Measurements from ENCODE around the gene OR1J1. TPM values are rescaled to one million over a fixed set of nuclear protein-coding genes. Genes with fewer than 3 reads are reported as not detected.

The OR1J1 gene
- total and polyA plus RNA-seq, 12 donors, result not detected

DNA sequence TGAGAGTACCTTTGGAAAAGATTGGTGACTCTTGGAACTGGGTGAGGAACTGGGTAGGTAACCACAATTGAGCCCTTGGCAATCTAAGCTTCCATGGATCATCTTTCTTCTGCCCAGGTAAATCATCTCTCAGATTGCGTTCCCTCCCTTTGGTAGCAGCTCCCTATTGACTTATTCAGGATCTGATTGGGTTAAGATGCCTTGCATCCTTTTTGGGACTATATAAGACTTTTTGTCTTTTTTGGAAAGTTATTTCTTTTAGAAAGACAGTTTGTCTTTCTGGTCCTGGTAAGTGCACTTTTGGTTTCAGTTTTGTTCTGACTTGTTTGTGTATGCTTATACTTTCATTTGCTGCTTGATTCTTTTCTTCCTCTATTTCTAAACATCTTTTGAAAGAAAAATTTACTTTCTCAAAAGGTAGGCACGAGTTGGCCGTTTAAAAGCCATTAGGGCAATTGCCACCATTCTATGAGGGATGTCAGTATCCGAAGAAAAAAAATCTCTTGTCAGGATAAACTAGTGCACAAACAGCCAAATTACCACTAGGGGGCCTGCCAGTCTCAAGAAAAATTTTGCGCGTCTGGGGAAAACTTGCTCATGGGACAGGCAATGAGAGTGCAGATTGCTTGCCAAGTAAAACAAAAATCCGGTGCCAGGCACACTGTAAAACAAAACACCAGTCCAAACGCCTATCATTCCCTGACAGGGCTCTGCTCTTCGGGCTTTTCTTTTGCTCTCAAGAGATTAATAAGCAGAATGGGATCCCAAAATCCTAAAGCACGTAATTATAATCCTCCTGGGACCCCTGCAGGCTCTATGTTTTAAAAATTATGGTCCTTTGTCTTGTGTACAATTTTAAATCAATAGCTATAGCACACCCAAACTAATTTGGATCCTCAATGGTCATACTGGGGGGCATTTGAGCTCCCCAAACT lies 12.8 kb downstream of the OR1J1 start:
- Histone ChIP-seq H3K4me1 (peaks cover 0 to 12% (median 8%) of the 10 kb centered on the region in 9 donors), H3K27ac (peak overlapping the region in 2 of 10 donors; percentile 5 to 73), H3K36me3 (no peaks in the 10 kb centered on the region), H3K27me3 (peaks cover 0 to 31% (median 6%) of the 10 kb centered on the region in 7 donors), H3K4me3 (peak overlapping the region in 9 of 10 donors; percentile 20 to 51 (median 41)), H3K9me3 (peaks cover 0 to 8% (median 0%) of the 10 kb centered on the region in 11 donors)
- peak; percentile 51 to 93 (median 80) for ATAC-seq
- intact Hi-C loops (cut with DNase I), result loop anchor here in 9 of 10 donors (1.0 to 10.0 kb wide), 8 partner anchors 342 to 890 kb away; partner anchors contain the start of gene CRB2 (in 1 of the 9)
- peak; percentile 29 to 83 for DNase-seq
- TF ChIP-seq, protein P1, sequence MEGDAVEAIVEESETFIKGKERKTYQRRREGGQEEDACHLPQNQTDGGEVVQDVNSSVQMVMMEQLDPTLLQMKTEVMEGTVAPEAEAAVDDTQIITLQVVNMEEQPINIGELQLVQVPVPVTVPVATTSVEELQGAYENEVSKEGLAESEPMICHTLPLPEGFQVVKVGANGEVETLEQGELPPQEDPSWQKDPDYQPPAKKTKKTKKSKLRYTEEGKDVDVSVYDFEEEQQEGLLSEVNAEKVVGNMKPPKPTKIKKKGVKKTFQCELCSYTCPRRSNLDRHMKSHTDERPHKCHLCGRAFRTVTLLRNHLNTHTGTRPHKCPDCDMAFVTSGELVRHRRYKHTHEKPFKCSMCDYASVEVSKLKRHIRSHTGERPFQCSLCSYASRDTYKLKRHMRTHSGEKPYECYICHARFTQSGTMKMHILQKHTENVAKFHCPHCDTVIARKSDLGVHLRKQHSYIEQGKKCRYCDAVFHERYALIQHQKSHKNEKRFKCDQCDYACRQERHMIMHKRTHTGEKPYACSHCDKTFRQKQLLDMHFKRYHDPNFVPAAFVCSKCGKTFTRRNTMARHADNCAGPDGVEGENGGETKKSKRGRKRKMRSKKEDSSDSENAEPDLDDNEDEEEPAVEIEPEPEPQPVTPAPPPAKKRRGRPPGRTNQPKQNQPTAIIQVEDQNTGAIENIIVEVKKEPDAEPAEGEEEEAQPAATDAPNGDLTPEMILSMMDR (IDR thresholded peaks at IDR 0.05), result peak; percentile 73 to 87 (median 80)
- WGBS, 2 donors, result 14 to 17% methylated on average over 10 of the region's 10 CpGs

DNA sequence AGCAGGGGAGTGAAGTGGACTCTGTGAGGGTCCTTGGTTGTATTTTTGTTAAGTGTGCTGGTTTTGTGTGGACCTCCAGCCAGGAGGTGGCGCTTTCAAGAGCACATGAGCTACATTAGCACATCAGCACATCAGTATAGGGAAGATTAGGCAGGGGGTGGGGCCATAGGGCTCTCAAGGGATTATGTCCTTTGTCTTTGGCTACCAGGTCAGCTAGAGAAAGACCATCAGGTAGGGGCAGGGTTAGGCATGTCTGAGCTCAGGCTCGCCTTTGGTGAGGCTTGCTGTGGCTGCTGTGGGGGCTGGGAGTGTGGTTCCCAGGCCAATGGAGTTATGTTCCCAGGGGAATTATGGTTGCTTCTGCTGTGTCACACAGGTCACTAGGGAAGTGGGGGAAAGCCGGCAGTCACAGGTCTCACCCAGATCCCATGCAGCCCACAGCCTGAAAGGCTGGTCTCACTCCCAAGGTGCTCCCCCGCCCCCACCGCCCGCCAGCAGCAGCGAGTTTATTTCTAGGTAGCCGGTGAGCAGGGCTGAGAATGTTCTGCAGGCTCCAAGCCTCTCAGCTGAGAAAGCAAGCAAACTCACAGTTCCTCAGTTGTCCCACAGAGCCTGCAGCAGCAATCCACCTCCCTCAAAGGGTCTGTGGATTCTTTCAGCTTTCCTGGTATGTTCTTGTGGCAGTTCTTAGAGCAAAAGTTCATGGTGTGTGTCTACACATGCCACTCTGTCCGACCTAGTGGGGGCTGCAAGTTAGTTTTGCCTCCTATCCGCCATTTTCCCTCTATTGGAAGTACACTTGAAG lies 13.7 kb downstream of the OR1J1 start:
- intact Hi-C loops (cut with DNase I), result loop anchor here in 4 of 10 donors (2.0 to 10.0 kb wide), 3 partner anchors 345 to 891 kb away; partner anchors contain the start of gene CRB2 (in 1 of the 4)
- ATAC-seq, result no peak
- WGBS, 2 donors, result 83 to 85% methylated on average over 10 of the region's 10 CpGs

DNA sequence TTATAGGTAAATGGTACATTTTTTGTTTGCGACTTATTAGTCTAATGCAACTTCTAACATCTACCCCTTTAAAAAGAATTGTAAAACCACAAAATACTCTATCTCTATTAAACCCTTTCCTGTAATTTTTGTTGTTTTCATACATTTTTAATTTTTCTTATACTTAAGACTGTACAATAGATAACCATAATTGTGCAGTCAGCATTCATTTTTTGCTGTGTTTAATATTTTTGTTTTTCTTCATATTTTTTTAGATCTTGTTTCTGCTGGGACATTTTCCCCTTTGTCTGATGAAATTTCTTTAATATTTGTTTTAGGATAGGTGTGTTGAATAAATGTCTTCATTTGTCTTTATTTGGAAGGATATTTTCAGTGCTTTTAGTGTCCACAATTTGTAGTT lies 19.9 kb downstream of the OR1J1 start:
- DNase-seq (no peak), ATAC-seq (no peak)
- Histone ChIP-seq H3K9me3 (peaks cover 0 to 8% (median 0%) of the 10 kb centered on the region in 11 donors), H3K27ac (no peak overlapping the region), H3K4me1 (no peaks in the 10 kb centered on the region), H3K4me3 (no peak overlapping the region), H3K27me3 (peaks cover 0 to 34% (median 4%) of the 10 kb centered on the region in 7 donors), H3K36me3 (no peaks in the 10 kb centered on the region)
- WGBS, 2 donors, result 98 to 100% methylated on average over 1 of the region's 1 CpG
- intact Hi-C loops (cut with DNase I), result loop anchor here in 7 of 10 donors (10.0 kb wide), 3 partner anchors 83 to 333 kb away; partner anchors contain the start of gene PTGS1 (in 4 of the 7)
- TF ChIP-seq, protein P1 (IDR thresholded peaks at IDR 0.05), result no peak

More for the DNA sequence above, 13.7 kb downstream of the OR1J1 start:
- H3K4me3 ChIP-seq, result peak overlapping the region in 8 of 10 donors; percentile 20 to 51 (median 46)
- TF ChIP-seq, protein P1 (IDR thresholded peaks at IDR 0.05), result peak in 1 of 9 donors; percentile 6
- DNase-seq, result no peak
- H3K36me3 ChIP-seq, result no peaks in the 10 kb centered on the region
- H3K27me3 ChIP-seq, result peaks cover 0 to 36% (median 6%) of the 10 kb centered on the region in 7 donors
- peaks cover 0 to 8% (median 0%) of the 10 kb centered on the region in 11 donors for H3K9me3 ChIP-seq
- H3K4me1 ChIP-seq, result peaks cover 0 to 12% (median 8%) of the 10 kb centered on the region in 9 donors
- peak overlapping the region in 1 of 10 donors; percentile 73 for H3K27ac ChIP-seq

All from heart right ventricle (tissue), 16 donors.